Activated CD4-positive, alpha-beta T cell treated with anti-CD3 and anti-CD28 coated beads, Interleukin-2, amount 10 ng/mL, durations not matched to agents 24 days and 14 days (primary cell): ENCODE results near the gene BBS9. TPM values are rescaled to one million over a fixed set of nuclear protein-coding genes. Genes with fewer than 3 reads are reported as not detected.
"Not testable (repeated sequence)": the region's sequence is repeated elsewhere in the genome, so short reads cannot be mapped to it uniquely, and the experiment has no call there.

Experiments
- DNase-seq: peaks from one replicate; pipeline ENCODE4 v3.0.0; 2022
- H3K27ac Mint-ChIP-seq: one replicate; pipeline ENCODE4 v1.8.0; 2022; ENCODE audit warnings: mild to moderate bottlenecking, mixed read lengths
- H3K27me3 Mint-ChIP-seq: one replicate; pipeline ENCODE4 v1.8.0; 2022; ENCODE audit warnings: mixed read lengths
- H3K36me3 Mint-ChIP-seq: one replicate; pipeline ENCODE4 v1.8.0; 2022; ENCODE audit warnings: low read depth, mild to moderate bottlenecking, mixed read lengths
- H3K4me1 Mint-ChIP-seq: one replicate; pipeline ENCODE4 v1.8.0; 2021; ENCODE audit warnings: mixed read lengths
- H3K4me3 Mint-ChIP-seq: one replicate; pipeline ENCODE4 v1.8.0; 2022; ENCODE audit warnings: mild to moderate bottlenecking, moderate library complexity, mixed read lengths
- H3K9me3 Mint-ChIP-seq: one replicate; pipeline ENCODE4 v1.8.0; 2021; ENCODE audit warnings: mixed read lengths
- intact Hi-C: fragments of 100-400 bp; cut with micrococcal nuclease; formaldehyde crosslinking; loops from one replicate; pipeline ENCODE4 v1.15.1; 2023
- total RNA-seq: library from RNA; stranded (reverse); gene quantifications from 2 replicates; pipeline ENCODE4 v1.2.3, GENCODE V29; 2022

The BBS9 gene
- total RNA-seq, 1 donor from 2014 or later = 4.3 TPM

DNA sequence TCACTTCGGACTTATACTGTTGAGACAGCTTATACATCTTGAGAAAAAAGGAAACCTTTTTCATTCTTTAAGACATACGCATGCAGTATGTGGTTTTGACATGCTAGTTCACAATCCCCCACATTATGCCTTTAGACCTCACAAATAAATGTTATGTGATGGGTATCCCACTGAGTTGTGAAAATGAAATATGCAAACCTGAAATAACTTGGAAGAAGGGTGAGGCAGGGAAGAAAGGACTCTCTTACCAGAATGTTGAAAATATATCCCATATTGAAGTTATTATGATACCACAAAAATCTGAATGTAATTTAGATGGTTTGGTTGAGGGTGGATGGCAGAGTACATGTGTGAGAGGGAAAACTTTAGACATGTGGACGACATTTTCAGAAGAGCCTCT lies 379.8 kb downstream of the BBS9 start:
- intact Hi-C loops = no loop called here
- Mint-ChIP-seq H3K27ac (no peak overlapping the region), H3K4me1 (no peaks in the 10 kb centered on the region), H3K27me3 (no peaks in the 10 kb centered on the region), H3K36me3 (no peaks in the 10 kb centered on the region), H3K4me3 (no peak overlapping the region), H3K9me3 (no peaks in the 10 kb centered on the region)
- DNase-seq = no peak

DNA sequence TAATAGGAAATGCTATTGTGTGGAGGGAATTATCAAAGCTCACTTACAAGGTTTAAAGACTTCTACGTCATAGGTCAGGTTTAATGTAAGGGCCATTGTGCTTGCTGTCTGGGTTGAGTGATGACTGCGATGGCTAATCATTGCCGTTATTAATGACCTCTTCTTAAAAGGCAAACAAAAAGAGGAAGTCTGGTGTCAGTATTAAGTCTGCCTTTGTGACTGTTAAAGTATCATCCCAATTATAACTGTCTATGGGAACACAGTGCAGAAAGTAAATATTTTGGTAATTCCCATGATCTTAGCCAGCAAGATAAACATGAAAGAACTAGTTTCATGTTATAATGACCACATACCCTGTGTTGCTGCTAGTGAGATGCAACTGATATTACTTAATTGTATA lies 382.4 kb downstream of the BBS9 start:
- H3K4me1 Mint-ChIP-seq = no peaks in the 10 kb centered on the region
- no peaks in the 10 kb centered on the region for H3K36me3 Mint-ChIP-seq
- H3K27me3 Mint-ChIP-seq = no peaks in the 10 kb centered on the region
- H3K4me3 Mint-ChIP-seq = no peak overlapping the region
- H3K27ac Mint-ChIP-seq = no peak overlapping the region
- intact Hi-C loops = no loop called here
- DNase-seq = no peak
- H3K9me3 Mint-ChIP-seq = no peaks in the 10 kb centered on the region

DNA sequence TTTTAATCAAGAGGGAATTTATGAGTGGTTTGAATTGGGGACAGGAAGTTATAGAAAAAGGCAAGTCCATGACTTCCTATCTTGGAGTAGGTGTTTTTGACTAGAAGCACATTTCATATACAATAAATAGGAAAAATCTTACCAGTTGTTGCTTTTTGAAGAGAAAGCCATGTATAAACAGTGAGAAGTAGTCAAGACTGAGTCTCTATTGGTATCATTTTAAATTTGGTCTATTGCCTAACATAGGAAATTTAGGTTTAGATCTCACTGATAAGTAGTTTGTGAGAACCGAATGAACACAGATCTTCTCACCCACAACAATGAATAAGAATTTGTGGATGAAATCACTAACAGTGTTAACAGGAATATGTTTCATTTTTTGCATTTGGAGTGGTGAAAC lies 387.2 kb downstream of the BBS9 start:
- Mint-ChIP-seq H3K4me1 (no peaks in the 10 kb centered on the region), H3K4me3 (no peak overlapping the region), H3K27me3 (no peaks in the 10 kb centered on the region), H3K27ac (no peak overlapping the region), H3K36me3 (no peaks in the 10 kb centered on the region), H3K9me3 (no peaks in the 10 kb centered on the region)
- intact Hi-C loops = no loop called here
- DNase-seq = no peak

DNA sequence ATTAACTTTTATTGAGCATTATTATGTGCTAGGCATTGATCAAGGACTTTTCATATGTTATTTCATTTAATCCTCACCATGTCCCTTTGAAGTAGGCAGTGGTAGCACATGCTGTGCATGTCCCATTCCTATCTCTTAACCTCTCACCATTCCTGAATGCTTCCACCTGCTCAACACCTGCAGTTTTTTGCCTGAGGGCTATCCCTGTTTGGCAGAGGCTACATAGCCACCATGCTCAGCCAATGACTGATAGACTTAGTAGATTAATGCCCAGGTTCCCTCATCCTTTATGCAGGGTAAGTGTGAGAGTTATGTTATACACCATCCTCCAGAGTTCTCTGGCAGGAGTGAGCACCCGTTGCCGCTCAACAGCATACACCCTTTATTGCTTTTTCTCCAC lies 387.8 kb downstream of the BBS9 start:
- H3K4me3 Mint-ChIP-seq = no peak overlapping the region
- intact Hi-C loops = no loop called here

DNA sequence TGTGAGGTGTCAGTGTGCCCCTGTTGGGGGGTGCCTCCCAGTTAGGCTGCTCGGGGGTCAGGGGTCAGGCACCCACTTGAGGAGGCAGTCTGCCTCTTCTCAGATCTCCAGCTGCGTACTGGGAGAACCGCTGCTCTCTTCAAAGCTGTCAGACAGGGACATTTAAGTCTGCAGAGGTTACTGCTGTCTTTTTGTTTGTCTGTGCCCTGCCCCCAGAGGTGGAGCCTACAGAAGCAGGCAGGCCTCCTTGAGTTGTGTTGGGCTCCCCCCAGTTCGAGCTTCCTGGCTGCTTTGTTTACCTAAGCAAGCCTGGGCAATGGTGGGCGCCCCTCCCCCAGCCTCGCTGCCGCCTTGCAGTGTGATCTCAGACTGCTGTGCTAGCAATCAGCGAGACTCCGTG lies 397.6 kb downstream of the BBS9 start:
- H3K36me3 Mint-ChIP-seq, intact Hi-C loops, H3K27me3 Mint-ChIP-seq, H3K4me1 Mint-ChIP-seq, H3K9me3 Mint-ChIP-seq, H3K4me3 Mint-ChIP-seq, DNase-seq, H3K27ac Mint-ChIP-seq: not testable (repeated sequence)

More for the DNA sequence above, 387.8 kb downstream of the BBS9 start:
- Mint-ChIP-seq H3K36me3 (no peaks in the 10 kb centered on the region), H3K27me3 (no peaks in the 10 kb centered on the region), H3K4me1 (no peaks in the 10 kb centered on the region), H3K9me3 (no peaks in the 10 kb centered on the region), H3K27ac (no peak overlapping the region)
- no peak for DNase-seq

DNA sequence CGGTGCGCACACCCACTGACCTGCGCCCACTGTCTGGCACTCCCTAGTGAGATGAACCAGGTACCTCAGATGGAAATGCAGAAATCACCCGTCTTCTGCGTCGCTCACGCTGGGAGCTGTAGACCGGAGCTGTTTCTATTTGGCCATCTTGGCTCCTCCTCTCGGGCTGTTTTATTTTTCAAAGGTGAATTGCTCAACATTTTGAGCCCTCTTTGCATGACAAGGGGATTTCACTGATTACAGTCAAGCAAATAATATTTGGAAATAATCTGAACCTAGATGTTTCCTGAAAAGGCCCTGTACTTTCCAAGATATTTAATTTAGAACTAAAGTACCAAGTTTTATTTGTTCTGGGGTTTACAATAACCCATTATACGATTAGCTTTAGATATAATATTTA lies 398.2 kb downstream of the BBS9 start:
- H3K9me3 Mint-ChIP-seq, DNase-seq, H3K27me3 Mint-ChIP-seq, H3K36me3 Mint-ChIP-seq, H3K4me1 Mint-ChIP-seq, H3K4me3 Mint-ChIP-seq, intact Hi-C loops, H3K27ac Mint-ChIP-seq: not testable (repeated sequence)

DNA sequence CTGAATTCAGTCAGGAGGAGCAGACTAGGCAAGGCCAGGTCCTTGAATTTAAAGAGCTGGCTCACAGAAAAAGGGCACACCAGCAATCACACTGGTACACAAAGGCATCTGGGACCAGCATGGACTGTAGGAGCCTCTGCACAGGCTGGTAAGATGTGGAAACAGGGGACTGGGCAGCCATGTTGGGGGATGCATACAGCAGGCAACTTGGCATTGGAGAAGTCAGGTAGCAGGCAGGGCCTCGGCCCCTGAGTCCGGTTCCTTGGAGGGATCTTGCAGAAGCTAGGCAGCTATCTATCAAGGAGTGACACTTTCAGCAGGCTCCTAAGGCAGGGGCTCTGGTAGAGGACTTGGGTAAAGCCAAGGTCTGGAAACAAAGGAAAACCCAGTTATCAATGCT lies 399.7 kb downstream of the BBS9 start:
- DNase-seq = no peak
- Mint-ChIP-seq H3K4me3 (no peak overlapping the region), H3K27me3 (no peaks in the 10 kb centered on the region), H3K27ac (no peak overlapping the region), H3K9me3 (no peaks in the 10 kb centered on the region), H3K36me3 (no peaks in the 10 kb centered on the region), H3K4me1 (no peaks in the 10 kb centered on the region)
- intact Hi-C loops = no loop called here

DNA sequence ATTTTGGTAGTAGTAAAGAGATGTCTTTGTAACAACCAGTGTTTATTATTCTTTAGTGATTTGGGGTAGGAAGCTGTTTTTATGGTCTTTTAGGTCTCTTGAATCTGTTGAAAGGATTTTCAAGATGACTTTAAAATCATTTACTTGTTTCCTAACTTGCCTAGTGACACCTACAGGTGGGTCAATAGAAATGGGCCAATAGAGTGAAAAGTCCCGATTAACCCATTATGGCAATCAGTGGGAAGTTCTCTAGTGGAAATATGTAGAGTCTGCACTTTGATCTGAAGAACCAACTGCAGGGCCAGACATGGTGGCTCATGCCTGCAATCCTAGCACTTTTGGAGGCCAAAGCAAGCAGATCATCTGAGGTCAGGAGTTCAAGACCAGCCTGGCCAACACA lies 401.3 kb downstream of the BBS9 start:
- Mint-ChIP-seq H3K27ac (no peak overlapping the region), H3K4me1 (no peaks in the 10 kb centered on the region), H3K27me3 (no peaks in the 10 kb centered on the region), H3K4me3 (no peak overlapping the region), H3K36me3 (no peaks in the 10 kb centered on the region), H3K9me3 (no peaks in the 10 kb centered on the region)
- DNase-seq = no peak
- intact Hi-C loops = no loop called here

DNA sequence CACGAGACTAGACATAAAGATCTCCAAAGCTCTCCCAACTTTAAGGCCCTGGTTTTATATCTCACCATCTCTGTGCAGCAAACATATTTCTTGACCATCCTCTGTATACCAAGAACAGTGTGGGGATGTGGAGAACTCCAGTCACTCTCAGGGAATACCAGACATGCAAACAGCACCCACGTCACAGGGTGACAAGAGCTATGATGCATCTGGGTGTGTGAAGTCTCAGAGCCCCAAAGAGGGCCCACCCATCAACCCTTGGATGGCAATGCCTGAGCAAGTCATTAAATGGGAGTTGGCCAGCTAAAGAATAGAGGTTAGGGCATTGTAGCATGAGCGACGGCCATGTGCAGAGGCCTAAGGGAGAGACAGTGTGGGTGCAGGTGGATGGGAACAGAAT lies 402.5 kb downstream of the BBS9 start:
- Mint-ChIP-seq H3K27me3 (no peaks in the 10 kb centered on the region), H3K9me3 (no peaks in the 10 kb centered on the region), H3K4me3 (no peak overlapping the region), H3K36me3 (no peaks in the 10 kb centered on the region), H3K27ac (no peak overlapping the region), H3K4me1 (no peaks in the 10 kb centered on the region)
- intact Hi-C loops = no loop called here
- DNase-seq = no peak

DNA sequence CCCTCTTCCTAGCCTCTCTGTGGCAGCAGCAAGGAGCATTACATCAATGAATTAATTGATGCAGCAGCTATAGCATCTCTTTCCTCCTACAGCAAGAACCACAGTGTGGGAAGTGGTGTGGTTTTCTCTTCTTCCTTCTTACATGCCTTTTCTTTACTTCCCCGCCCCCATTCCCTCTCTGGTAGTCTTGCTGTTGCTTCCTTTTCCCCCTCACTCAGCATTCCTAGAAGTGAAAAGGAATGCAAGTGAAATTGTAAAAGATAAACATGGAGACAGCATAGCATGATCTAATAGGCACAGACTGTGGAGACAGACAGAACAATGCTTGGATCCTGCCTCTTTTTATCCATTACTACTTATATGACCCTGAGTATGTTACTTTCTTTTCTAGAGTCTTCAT lies 405.5 kb downstream of the BBS9 start:
- H3K36me3 Mint-ChIP-seq = no peaks in the 10 kb centered on the region
- H3K27ac Mint-ChIP-seq = no peak overlapping the region

DNA sequence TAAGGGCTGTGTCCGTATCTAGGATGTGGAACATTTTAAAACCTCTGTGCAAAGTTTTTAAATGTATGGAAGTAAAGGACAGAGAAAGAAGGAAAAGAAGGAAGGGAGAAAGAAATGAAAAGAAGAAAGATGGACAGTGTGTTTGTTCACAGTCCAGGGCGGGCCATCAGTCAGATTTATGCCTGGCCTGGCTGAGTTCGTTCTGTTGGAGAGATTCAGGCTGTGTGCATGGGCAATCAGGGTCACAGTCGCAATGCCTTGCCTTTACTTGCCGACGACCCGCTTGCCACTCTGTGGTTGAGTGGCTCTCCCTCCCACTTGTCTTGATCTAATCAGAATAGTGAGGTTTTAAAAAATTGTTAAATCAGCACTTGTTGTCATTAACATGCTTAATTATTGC lies 406.6 kb downstream of the BBS9 start:
- Mint-ChIP-seq H3K27ac (no peak overlapping the region), H3K4me3 (no peak overlapping the region), H3K27me3 (no peaks in the 10 kb centered on the region), H3K36me3 (no peaks in the 10 kb centered on the region), H3K4me1 (no peaks in the 10 kb centered on the region), H3K9me3 (peaks cover 11% of the 10 kb centered on the region)
- intact Hi-C loops = no loop called here
- DNase-seq = no peak

More for the DNA sequence above, 405.5 kb downstream of the BBS9 start:
- no peaks in the 10 kb centered on the region for H3K4me1 Mint-ChIP-seq
- DNase-seq = no peak
- H3K27me3 Mint-ChIP-seq = no peaks in the 10 kb centered on the region
- H3K9me3 Mint-ChIP-seq = peaks cover 8% of the 10 kb centered on the region
- intact Hi-C loops = no loop called here
- H3K4me3 Mint-ChIP-seq = no peak overlapping the region

DNA sequence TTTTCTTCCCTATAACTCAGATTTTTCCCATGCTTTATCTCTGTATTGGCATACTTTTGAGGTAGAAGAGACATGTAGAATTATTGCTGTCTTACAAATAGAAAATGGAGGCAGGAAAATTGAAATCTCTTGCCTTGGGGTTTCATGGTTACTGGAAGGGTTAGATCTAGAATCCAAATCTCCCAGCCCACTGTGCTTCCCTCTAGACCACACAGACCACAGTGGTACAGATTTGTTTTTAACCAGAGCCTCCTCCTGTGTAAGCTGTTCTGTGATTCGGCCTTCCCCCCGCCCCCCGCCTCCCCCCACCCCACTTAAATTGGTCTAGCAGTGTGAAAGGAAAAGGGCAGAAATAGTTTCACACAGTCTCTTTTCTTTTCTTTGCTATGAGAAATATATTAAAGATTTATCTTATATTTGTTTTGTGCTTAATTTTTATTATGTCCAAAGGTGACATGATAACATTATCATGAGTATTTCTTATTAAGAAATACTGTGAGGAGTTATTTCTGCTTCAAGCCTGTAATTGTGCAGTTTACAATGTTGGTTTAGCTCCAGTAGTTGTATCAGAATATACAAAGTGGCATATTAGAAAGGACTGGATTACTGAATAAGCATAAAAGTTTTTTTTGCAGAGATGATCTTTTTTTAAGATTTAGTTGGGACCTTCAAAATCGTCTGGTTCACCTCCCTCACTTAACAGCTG lies 407.2 kb downstream of the BBS9 start:
- no peaks in the 10 kb centered on the region for H3K36me3 Mint-ChIP-seq
- no peaks in the 10 kb centered on the region for H3K4me1 Mint-ChIP-seq
- H3K27me3 Mint-ChIP-seq = no peaks in the 10 kb centered on the region
- DNase-seq = no peak
- no peak overlapping the region for H3K4me3 Mint-ChIP-seq
- peaks cover 14% of the 10 kb centered on the region for H3K9me3 Mint-ChIP-seq
- intact Hi-C loops = no loop called here
- no peak overlapping the region for H3K27ac Mint-ChIP-seq

DNA sequence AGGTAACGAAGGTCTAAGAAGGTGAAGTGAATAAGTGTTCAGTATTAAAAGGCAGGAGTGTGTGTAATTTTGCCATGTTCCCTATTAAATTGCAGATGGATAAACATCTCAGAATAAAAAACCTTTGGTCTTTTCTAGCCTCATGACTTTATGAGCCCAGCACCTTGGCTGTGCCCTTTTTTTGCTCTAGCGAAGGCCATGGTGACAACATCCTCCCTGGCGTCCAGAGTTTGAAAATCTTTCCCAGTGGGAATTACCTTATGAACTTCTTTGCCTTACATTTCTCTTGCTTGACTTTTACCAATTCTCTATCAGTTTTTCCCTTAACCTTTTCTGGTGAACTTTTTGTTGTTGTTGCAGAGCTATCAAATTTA lies 407.7 kb downstream of the BBS9 start:
- intact Hi-C loops = no loop called here
- H3K36me3 Mint-ChIP-seq = no peaks in the 10 kb centered on the region
- no peaks in the 10 kb centered on the region for H3K4me1 Mint-ChIP-seq
- no peak for DNase-seq
- H3K27ac Mint-ChIP-seq = no peak overlapping the region
- H3K9me3 Mint-ChIP-seq = peaks cover 14% of the 10 kb centered on the region
- H3K27me3 Mint-ChIP-seq = no peaks in the 10 kb centered on the region
- no peak overlapping the region for H3K4me3 Mint-ChIP-seq

DNA sequence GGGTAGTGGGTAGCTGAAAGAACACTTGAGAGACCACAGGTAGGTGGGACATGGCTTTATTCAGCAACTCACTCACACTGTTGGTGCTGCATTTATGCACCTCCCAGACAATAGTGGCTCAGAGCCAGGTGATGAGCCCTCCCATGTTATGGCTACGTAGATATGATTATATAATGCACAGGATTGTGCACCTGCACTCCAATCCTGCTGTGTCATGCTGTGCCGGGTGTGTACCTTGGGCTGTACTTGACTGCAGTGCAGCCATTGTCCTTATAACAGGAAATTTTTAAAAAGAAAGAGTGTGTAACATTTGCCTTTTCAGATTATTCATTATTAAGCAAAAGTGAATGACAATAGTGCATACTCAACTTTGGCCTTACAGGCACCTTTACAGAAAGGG lies 409.8 kb downstream of the BBS9 start:
- no peak overlapping the region for H3K4me3 Mint-ChIP-seq
- no peak for DNase-seq
- H3K4me1 Mint-ChIP-seq = no peaks in the 10 kb centered on the region
- H3K27ac Mint-ChIP-seq = no peak overlapping the region
- intact Hi-C loops = no loop called here
- no peaks in the 10 kb centered on the region for H3K27me3 Mint-ChIP-seq
- peaks cover 19% of the 10 kb centered on the region for H3K9me3 Mint-ChIP-seq
- H3K36me3 Mint-ChIP-seq = no peaks in the 10 kb centered on the region

DNA sequence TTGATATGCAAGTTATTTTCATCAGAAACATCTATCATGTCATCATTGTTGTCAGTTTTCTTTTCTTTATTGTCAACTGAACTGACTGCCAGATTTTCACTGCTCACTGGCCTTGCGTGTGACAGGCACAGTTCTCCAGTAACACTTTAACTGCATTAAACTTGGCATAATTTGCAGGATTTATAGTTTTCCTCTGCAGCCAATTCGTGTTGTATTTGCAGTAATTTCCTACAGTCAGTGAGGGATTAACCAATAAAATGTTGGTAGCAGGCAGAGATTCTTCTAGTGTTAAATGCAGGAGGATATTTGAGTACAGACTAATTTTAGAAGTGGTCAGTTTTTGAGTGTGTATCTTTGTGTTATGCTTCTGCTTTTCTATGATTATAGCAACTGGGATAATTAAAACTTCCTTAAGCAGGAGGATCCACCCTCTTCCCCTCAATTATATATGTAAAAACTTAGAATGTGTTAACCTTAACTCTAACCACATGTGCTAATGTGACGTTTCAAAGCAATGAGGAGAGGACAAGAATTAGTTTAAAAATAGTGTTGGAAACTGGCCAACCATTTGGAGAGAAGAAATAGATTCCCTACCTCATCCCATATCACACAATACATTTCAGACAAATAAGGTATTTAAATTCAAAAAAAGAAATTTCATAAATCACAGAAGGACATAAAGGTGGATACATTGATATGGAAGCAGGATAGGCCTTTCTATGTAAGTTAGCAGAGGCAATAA lies 410.5 kb downstream of the BBS9 start:
- H3K4me3 Mint-ChIP-seq = no peak overlapping the region
- H3K27ac Mint-ChIP-seq = no peak overlapping the region
- H3K4me1 Mint-ChIP-seq = no peaks in the 10 kb centered on the region
- intact Hi-C loops = no loop called here
- DNase-seq = no peak
- H3K36me3 Mint-ChIP-seq = no peaks in the 10 kb centered on the region
- H3K27me3 Mint-ChIP-seq = no peaks in the 10 kb centered on the region
- H3K9me3 Mint-ChIP-seq = peaks cover 21% of the 10 kb centered on the region
